Measurements from ENCODE around the gene VILL.

Gene VILL

GRCh38 chr3:38000965-38001455, 10.4 kb downstream of the VILL start:
- DNase-seq (ENCODE audit: low read depth in 3 of 3) = no peak

GRCh38 chr3:38001456-38002081, 11.0 kb downstream of the VILL start:
- no peak for DNase-seq (ENCODE audit: low read depth in 3 of 3)

GRCh38 chr3:38002291-38002876, 11.8 kb downstream of the VILL start:
- no peak for DNase-seq (ENCODE audit: low read depth in 3 of 3)

- no peak for DNase-seq (ENCODE audit: low read depth in 3 of 3)
Observed at GRCh38 chr3:38002940-38003339, 12.4 kb downstream of the VILL start.

- DNase-seq (ENCODE audit: low read depth in 3 of 3) = peak in 1 of 3 experiments; percentile 56
Observed at GRCh38 chr3:38003371-38003816, 12.8 kb downstream of the VILL start.

GRCh38 chr3:38003817-38004414, 13.3 kb downstream of the VILL start:
- DNase-seq (ENCODE audit: low read depth in 3 of 3) = no peak

- peak in 1 of 3 experiments; percentile 42 for DNase-seq (ENCODE audit: low read depth in 3 of 3)
Observed at GRCh38 chr3:38004415-38005075, 14.0 kb downstream of the VILL start.

GRCh38 chr3:38005076-38006020, 14.8 kb downstream of the VILL start:
- DNase-seq (ENCODE audit: low read depth in 3 of 3) = no peak

- DNase-seq (ENCODE audit: low read depth in 3 of 3) = no peak
Observed at GRCh38 chr3:38006031-38006430, 15.4 kb downstream of the VILL start.

GRCh38 chr3:38006445-38006995, 15.9 kb downstream of the VILL start:
- no peak for DNase-seq (ENCODE audit: low read depth in 3 of 3)

- no peak for DNase-seq (ENCODE audit: low read depth in 3 of 3)
Observed at GRCh38 chr3:38007754-38008090, 17.1 kb downstream of the VILL start.

GRCh38 chr3:38008191-38008701, 17.7 kb downstream of the VILL start:
- DNase-seq (ENCODE audit: low read depth in 3 of 3) = no peak

- DNase-seq (ENCODE audit: low read depth in 3 of 3) = no peak
Observed at GRCh38 chr3:38008971-38009580, 18.5 kb downstream of the VILL start.

- DNase-seq (ENCODE audit: low read depth in 3 of 3) = no peak
Observed at GRCh38 chr3:38009807-38010591, 19.4 kb downstream of the VILL start.

- DNase-seq (ENCODE audit: low read depth in 3 of 3) = no peak
Observed at GRCh38 chr3:38011111-38011510, 20.5 kb downstream of the VILL start.

- no peak for DNase-seq (ENCODE audit: low read depth in 3 of 3)
Observed at GRCh38 chr3:38015485-38015884, 24.9 kb downstream of the VILL start.

GRCh38 chr3:38015984-38016383, 25.4 kb downstream of the VILL start:
- DNase-seq (ENCODE audit: low read depth in 3 of 3) = no peak

GRCh38 chr3:38016410-38016809, 25.8 kb downstream of the VILL start:
- no peak for DNase-seq (ENCODE audit: low read depth in 3 of 3)

GRCh38 chr3:38016847-38017444, 26.4 kb downstream of the VILL start:
- DNase-seq (ENCODE audit: low read depth in 3 of 3) = no peak
